GM19372 (cell line): Measurements from ENCODE around the gene ZFP28.

Source experiments
- ATAC-seq: cut with Tn5 transposase; IDR thresholded peaks from one replicate; pipeline ENCODE4 v1.9.1; 2021; ENCODE audit warnings: mild to moderate bottlenecking, low read depth, moderate library complexity; ENCODE audit not compliant: unreplicated experiment

ZFP28 gene

DNA sequence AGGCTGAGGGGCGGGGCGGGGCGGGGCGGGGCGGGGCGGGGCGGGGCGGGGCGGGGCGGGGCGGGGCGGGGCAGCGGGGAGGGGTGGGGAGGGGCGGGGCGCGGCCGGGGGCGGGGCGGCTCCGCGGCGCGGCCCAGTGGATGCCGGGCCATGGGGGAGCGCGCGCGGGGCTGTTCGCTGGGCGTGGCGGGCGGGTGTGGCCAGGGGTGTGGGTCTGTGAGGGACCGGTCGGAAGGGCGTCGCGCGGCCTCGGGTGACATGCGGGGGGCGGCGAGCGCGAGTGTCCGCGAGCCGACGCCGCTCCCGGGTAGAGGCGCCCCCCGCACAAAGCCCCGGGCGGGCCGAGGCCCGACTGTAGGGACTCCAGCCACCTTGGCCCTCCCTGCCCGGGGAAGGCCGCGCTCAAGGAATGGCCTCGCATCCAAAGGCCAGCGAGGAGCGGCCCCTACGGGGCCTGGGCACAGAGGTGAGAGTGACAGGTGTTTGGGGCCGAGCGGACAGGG is at the start of gene ZFP28:
ZFP28 (plus strand) TSS at position 188 of the 503 bp plus-strand sequence; CDS start at position 259, 71 bp downstream.
- ATAC-seq: no peak

DNA sequence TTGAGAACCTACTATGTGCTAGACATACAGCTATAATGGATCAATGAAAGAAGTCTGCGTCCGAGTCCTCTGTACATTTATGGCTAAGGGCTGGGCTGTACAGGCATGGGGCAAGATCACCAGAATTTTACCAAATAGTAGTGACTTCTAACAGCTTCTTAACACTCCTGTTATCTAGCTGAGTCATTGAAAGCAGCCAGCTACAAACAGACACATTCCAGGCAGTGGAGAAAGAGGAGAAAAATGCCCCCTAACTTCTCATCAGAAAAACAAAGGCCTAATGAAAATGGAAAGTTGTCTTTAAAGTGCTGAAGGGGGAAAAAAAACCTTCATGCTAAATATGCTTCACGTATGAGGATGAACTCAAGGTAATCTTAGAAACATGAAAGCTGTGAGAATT is 47.3 kb upstream of the ZFP28 start:
- no peak for ATAC-seq

DNA sequence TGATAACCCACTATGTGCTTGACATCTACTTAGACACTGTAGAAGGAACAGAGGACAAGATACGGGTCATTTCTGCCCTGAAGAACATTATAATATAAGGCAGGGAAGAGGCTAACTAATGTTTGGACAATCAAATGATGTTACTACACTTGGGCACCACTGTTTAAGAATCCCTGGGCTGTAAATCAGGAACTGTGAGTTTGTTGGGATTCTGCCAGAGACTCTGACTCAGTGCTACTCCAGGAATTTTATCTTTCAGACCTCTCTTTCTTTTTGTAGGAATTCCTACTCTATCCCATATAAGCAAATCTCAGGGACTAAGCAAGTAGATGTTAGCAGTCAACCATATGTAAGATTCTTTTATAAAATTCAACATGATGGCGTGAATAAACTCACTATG is 34.2 kb upstream of the ZFP28 start:
- ATAC-seq: no peak

DNA sequence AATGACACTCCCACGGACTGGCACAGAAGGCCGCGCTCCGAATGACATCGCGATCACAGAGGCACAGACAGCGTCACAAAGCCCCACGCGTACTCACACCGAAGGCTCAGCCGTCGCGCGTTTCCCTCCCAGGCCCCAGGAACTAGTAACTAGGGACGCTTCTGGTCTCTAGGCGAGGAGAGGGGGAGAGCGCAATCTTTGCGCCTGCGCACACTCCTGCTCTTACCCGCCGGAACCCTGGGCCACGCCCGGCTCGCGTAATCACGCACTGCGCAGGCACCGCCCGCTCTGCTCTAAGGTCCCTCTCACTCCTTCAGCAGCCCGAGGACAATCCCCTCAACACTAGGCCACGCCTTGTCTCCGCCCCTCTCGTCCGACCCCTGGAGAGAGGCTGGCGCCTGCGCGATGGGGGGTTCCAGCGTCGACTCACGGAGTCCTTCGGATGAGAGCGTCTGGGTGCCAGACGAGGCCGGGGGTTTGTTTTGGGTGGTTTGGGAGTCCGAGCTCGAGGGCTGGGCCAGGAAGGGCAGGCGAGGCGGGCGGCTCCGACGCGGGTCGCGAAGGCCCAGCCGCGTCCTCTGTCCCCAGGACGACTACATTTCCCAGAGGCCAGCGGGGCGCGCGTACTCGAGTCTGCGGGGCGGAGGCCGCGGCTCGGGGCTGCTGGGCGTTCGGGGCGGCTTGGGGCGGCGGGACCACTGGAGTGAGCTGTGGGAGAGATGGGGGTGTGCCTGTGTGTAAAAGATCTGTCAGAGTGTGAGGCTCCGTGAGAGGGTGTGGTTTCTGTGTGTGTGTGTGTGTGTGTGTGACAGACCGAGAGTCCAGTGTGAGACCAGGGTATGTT is 31.1 kb upstream of the ZFP28 start, which contains the start of gene ZNF471:
ZNF471 (plus strand) TSS at position 410 of the 844 bp plus-strand sequence. CDS start 3,717 bp downstream, outside the sequence.
- ATAC-seq: no peak

DNA sequence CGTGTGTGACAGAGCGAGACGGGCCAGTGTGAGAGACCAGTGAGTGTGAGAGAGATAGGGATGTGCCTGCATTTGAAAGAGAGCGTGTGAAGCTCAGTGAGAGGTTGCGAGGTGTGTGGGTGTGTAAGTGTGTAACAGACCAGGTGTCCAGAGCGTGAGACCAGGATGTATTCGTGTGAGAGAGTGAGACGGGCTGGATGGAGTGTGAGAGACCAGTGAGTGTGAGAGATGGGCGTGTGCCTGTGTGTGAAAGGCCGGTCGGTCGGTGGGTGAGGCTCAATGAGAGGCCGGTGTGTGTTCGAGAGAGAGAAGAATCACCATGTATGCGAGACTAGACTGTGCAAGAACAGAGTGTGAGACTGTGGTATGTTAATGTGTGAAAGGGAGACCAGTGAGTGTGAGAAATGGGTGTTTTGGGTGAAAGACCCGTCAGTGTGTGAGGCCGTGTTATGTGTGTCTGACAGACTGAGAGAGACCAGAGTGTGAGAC is 30.4 kb upstream of the ZFP28 start:
- ATAC-seq: no peak

DNA sequence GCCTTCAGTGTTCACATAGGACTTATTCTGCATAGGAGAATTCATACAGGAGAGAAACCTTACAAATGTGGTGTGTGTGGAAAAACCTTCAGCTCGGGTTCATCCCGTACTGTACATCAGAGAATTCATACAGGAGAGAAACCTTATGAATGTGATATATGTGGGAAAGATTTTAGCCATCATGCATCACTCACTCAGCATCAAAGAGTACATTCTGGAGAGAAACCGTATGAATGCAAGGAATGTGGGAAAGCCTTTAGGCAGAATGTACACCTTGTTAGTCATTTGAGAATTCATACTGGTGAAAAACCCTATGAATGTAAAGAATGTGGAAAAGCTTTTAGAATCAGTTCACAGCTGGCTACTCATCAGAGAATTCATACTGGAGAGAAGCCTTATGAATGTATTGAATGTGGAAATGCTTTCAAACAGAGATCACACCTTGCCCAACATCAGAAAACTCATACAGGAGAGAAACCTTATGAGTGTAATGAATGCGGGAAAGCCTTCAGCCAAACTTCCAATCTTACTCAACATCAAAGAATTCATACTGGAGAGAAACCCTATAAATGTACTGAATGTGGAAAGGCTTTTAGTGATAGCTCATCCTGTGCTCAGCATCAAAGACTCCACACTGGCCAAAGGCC is 13.4 kb upstream of the ZFP28 start:
- no peak for ATAC-seq

DNA sequence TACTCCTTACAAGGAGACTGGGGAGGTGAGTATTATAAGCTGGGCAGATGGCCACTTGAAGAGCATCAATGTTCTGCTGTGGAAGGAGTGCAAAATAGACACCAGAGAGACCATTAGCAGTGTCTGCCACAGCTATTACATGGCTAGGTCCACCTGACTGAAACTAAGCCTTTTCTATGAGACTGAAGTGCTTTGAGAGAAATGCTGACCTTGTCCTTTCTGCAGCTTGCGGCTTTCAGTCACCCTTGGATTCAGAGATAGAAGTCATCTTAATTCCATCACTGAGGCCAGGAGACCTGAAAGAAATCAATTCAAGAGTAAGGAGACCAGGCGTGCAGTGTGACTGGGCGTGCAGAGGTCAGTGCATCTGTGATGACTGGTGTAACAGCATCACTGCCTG is 1.3 kb upstream of the ZFP28 start:
- no peak for ATAC-seq

DNA sequence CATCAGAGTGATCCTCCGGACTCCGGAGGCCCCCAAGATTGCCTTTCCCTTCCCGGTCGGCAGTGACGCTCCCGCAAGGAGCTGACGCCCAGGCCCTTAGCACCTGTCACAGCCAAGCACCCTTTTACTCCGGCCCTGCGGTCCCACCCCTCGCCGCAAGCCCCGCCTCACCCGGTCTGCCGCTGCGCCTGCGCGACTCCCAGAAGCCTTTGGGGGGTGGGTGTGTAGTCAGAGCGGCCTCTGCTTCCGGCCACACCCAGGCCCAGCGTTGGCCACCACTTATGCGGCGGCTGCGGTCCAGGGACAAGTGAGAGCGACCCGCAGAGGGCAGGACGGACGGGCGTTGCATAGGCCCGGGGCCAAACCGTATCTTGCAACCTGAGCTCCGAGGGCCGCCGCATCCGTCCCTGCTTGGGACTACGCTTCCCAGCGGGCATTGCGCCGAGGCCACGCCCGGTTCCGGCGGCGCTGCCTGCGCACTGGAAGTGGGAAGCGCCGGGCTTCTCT is 441 bp upstream of the ZFP28 start:
- no peak for ATAC-seq

DNA sequence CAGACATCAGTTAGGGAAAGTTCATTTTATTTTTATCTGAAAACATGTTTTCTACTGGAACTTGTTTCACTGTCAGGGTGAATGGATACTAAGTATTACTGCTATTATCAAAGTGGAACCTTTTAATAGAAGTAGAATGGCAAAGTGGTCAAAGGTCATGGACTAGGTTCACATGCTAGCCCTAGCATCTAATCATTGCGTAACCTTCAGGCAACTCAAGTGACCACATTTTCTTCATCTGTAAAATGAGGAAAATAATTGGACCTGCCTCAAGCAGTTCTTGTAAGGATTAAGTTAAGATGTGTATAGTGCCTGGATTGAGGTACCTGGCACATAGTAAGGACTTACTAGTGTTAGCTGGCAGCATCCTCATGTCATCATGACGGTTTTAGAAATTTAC is 5.0 kb downstream of the ZFP28 start:
- ATAC-seq: no peak

DNA sequence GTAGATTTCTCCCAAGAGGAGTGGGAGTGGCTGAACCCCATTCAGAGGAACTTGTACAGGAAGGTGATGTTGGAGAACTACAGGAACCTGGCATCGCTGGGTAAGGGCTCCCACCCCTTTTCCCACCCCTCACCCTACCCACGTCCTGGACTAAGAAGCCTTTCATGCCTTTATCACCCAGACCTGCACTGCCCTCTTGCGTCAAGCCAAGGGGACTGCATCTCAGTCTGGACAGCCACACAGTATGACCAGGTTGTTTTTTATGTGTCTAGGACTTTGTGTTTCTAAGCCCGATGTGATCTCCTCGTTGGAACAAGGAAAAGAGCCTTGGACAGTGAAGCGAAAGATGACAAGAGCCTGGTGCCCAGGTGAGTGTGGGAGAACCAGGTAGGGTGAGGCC is 8.8 kb downstream of the ZFP28 start:
- ATAC-seq: no peak

DNA sequence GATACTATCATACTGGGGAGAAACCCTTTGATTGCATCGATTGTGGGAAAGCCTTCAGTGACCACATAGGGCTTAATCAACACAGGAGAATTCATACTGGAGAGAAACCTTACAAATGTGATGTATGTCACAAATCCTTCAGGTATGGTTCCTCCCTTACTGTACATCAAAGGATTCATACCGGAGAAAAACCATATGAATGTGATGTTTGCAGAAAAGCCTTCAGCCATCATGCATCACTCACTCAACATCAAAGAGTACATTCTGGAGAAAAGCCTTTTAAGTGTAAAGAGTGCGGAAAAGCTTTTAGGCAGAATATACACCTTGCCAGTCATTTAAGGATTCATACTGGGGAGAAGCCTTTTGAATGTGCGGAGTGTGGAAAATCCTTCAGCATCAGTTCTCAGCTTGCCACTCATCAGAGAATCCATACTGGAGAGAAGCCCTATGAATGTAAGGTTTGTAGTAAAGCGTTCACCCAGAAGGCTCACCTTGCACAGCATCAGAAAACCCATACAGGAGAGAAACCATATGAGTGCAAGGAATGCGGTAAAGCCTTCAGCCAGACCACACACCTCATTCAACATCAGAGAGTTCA is 15.6 kb downstream of the ZFP28 start:
- no peak for ATAC-seq

DNA sequence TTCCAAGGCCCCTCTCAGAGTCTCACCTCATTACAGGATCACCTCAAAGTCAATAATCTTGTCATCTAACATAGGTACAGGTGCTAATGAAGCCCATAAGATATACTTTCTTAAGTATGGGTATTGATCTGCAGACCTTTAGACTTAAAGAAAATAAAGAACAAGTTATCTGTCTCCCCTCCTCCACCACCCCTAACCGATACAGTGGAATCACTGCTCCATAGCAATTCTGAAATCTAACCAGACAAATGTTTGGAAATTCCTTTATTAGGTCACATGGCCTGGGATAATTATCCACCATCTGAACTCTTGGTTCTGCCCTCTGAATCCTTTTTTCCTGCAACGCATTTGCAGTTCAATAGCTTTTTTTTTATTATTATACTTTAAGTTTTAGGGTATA is 24.0 kb downstream of the ZFP28 start:
- ATAC-seq: no peak

DNA sequence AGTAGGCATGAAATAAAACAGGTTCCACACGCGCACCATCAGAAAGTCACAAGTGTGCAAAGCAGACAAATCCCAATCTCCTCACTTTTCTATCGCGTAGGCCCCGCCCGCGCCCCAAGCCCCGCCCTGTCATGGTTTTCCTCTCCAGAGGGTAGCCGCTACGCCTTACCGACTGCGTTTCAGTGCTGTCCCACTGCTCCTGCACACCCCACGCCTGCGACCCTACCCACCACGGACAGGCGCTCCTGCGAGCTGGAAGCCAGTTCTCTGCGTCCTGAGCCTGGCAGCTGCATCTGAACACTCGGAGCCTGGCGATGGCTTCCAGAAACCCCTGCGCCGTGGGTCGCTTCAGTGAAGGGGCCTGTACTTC is 28.1 kb downstream of the ZFP28 start:
- ATAC-seq: peak; percentile 22

DNA sequence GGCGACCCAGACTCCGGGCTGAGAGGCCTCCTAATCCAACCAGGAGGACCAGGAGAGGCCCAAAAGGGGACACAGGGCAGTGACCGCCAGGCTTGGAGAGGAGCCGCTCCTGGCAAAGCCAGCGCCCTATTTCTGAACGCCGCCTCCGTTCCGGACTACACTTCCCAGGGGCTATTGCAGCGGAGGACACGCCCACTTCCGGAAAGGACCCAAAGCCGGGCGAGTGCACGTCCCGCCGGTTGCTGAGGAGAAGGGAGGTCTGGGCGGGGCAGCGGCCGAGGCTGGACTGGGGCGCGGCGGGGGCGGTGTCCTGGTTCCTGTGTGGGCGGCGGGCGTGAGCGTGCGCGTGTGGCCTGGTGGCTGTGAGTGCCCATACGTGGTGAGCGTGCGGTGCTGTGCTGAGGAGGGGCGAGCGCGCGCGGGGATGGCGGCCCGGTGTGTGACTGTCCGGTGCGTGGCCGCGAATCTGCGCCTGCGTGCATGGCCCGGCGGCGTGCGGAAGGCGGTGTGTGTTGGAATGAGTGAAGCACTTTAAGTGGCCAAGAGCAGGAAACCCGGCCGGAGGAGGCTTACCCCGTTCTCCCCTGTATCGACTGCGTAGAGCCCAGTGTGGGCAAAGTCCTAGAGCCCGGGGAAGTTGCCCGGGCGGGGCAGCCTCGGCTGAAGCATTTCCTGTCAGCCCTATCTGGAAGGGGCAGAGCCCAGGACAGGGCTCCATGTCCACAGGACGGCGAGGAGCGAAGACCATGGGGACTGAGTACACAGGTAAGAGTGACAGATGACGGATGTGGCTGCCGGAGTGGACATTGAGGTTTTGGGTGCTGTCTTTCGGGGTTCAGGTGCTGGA is 28.7 kb downstream of the ZFP28 start, which contains the start of gene ZNF470:
ZNF470 (plus strand) TSS at position 195 of the 847 bp plus-strand sequence. CDS start 2,844 bp downstream, outside the sequence.
- peak; percentile 96 for ATAC-seq

DNA sequence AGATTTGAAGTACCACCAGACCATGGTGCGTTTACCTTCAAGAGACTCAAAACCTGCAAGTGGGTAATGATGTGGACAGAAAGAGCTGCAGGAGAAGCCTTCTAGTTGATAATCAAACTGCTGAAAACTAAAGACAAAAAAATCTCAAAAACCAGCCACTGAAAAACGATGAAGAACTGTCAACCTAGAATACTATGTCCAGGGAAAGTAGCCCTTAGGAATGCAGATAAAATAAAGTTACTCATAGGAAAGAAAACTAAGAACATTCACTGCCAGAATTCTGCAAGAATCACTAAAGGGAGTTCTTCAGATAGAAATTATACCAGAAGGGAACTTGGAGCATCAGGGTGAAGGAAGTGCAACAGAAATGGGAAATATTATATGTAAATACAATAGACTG is 33.8 kb downstream of the ZFP28 start:
- ATAC-seq: no peak

DNA sequence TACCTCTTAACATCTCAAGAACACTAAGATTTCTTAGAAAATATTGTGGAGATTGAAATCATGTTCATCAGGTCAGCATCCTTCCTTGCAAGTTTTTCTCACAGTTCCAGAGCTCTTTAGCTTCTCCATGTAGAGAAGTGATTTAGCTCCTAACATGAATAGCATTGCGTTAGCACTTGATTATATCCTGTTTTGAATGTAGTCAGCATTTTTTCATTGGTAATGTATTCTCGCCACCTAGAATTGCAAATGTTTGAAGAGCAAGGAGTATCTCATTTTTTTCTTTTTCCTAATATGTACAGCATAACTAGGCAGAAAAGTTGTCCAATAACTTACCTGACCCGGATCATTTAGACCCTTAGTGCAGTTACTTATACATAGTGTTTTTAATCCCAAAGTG is 35.2 kb downstream of the ZFP28 start:
- ATAC-seq: no peak

DNA sequence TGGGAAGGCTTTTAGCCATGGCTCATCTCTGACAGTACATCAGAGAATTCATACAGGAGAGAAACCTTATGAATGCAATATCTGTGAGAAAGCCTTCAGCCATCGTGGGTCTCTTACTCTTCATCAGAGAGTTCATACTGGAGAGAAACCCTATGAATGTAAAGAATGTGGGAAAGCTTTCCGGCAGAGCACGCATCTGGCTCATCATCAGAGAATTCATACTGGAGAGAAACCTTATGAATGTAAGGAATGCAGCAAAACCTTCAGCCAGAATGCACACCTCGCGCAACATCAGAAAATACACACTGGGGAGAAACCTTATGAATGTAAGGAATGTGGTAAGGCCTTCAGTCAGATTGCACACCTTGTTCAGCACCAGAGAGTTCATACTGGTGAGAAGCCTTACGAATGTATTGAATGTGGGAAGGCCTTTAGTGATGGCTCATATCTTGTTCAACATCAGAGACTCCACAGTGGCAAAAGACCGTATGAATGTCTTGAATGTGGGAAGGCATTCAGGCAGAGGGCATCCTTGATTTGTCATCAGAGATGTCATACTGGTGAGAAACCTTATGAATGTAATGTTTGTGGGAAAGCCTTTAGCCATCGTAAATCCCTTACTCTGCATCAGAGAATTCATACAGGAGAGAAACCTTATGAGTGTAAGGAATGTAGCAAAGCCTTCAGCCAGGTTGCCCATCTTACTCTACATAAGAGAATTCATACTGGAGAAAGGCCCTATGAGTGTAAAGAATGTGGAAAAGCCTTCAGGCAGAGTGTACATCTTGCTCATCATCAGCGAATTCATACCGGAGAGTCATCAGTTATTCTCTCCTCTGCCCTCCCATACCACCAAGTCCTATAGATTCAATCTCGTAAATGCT is 39.2 kb downstream of the ZFP28 start:
- ATAC-seq: no peak

DNA sequence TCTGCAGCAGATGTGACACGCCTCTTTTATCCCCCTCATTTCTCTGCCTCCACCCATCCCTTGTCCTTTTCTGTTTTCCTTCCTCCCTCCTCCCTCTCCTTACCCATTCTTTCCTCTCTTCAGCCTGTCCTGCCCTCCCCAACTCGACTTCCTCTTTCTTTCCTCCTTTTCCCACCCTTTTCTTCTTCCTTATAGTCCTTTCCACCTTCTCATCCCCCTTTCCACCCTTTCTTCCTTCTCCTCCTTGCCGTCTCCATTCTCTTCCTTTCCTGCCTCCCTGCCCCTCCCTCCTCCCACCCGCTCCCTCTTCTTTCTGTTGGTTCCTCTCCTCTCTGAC is 55.7 kb downstream of the ZFP28 start:
- ATAC-seq: no peak
